OCI-LY1 (cell line): Measurements from ENCODE around the gene FHOD3.

ENCODE experiments used
- EZH2 ChIP-seq: fragments of 200-600 bp; sonication (generic), shearing (Covaris generic); IDR thresholded peaks from 2 replicates; pipeline ENCODE4 v1.8.0; 2017; ENCODE audit warnings: borderline replicate concordance, mixed run types, mild to moderate bottlenecking, antibody characterized with exemption, low read length, moderate library complexity, mixed read lengths
- TF ChIP-seq, protein P1 (sequence below): fragments of 200-600 bp; sonication (generic), shearing (Covaris generic); IDR thresholded peaks from 2 replicates; pipeline ENCODE4 v1.5.1; 2017; ENCODE audit warnings: mild to moderate bottlenecking, antibody characterized with exemption, low read length, moderate library complexity, mixed read lengths

DNA sequence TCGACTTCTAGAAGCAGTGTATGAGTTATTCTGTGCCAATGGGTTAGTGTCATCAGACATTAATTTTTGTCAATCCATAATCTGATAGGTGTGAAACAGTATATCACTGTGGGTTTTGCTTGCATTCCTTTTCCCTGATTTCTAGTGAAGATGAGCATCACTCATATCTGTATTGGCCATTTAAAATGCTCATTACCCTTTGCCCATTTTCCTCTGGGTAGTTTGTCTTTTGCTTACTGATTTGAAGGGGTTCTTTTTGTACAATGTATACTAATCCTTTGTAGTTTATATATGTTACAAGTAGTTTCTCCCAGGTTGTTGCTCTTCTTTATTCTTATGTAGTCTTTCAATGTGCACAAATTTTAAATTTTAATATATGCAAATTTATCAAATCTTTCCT is 379.1 kb downstream of the FHOD3 start:
- no peak for TF ChIP-seq EZH2
- TF ChIP-seq, protein P1, sequence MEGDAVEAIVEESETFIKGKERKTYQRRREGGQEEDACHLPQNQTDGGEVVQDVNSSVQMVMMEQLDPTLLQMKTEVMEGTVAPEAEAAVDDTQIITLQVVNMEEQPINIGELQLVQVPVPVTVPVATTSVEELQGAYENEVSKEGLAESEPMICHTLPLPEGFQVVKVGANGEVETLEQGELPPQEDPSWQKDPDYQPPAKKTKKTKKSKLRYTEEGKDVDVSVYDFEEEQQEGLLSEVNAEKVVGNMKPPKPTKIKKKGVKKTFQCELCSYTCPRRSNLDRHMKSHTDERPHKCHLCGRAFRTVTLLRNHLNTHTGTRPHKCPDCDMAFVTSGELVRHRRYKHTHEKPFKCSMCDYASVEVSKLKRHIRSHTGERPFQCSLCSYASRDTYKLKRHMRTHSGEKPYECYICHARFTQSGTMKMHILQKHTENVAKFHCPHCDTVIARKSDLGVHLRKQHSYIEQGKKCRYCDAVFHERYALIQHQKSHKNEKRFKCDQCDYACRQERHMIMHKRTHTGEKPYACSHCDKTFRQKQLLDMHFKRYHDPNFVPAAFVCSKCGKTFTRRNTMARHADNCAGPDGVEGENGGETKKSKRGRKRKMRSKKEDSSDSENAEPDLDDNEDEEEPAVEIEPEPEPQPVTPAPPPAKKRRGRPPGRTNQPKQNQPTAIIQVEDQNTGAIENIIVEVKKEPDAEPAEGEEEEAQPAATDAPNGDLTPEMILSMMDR: no peak
